IMR-90 (cell line): ENCODE data around the gene NPFF. TPM values are rescaled to one million over a fixed set of nuclear protein-coding genes. Genes with fewer than 3 reads are reported as not detected.
A peak's percentile ranks its signal among the peaks of the same experiment; 100 is the strongest.

Source experiments
- ATAC-seq: fragments of 200-7000 bp; cut with Tn5 transposase; 2 replicates; pipeline ENCODE4 v1.9.1; 2020; ENCODE audit warnings: low read depth, mild to moderate bottlenecking, moderate library complexity
- BruUV-seq: library from RNA; stranded (reverse); fragments of 400-500 nt; replicated peaks from 2 replicates; lab custom pipeline; 2021; lab: Mats Ljungman, UMichigan
- CTCF ChIA-PET: fragments of 300-600 bp; formaldehyde crosslinking; extraction: SDS; loops from one replicate; lab custom pipeline; 2021; ENCODE audit warnings: antibody characterized with exemption; lab: Yijun Ruan, JAX
- POLR2A ChIA-PET: fragments of 300-600 bp; sonication (Branson Sonifier 250); formaldehyde crosslinking; loops from one replicate; lab custom pipeline; 2022; ENCODE audit warnings: antibody characterized with exemption; ENCODE audit not compliant: unreplicated experiment; lab: Charles Lee
- DNase-seq: peaks from one replicate; pipeline ENCODE4 v3.0.0; 2013
- H2AFZ ChIP-seq: replicated peaks from 2 replicates; pipeline ENCODE3; 2013; ENCODE audit warnings: low read length, mild to moderate bottlenecking; ENCODE audit not compliant: poor library complexity
- H2AK5ac ChIP-seq: 2 replicates; pipeline ENCODE4 v1.6.1; 2013; ENCODE audit warnings: low read depth, low read length, inconsistent platforms
- H2AK9ac ChIP-seq: replicated peaks from 2 replicates; pipeline ENCODE3; 2013; ENCODE audit warnings: mild to moderate bottlenecking, low read depth, low read length, moderate library complexity; ENCODE audit not compliant: poor library complexity
- H2BK120ac ChIP-seq: 2 replicates; pipeline ENCODE4 v1.6.1; 2013; ENCODE audit warnings: low read depth, low read length, inconsistent platforms
- H2BK15ac ChIP-seq: 3 replicates; pipeline ENCODE4 v1.6.1; 2013; ENCODE audit warnings: low read depth, low read length, inconsistent platforms
- H2BK20ac ChIP-seq: 2 replicates; pipeline ENCODE4 v1.6.1; 2013; ENCODE audit warnings: low read depth, mild to moderate bottlenecking, inconsistent platforms, low read length, moderate library complexity
- H2BK5ac ChIP-seq: 2 replicates; pipeline ENCODE4 v1.6.1; 2013; ENCODE audit warnings: mild to moderate bottlenecking, low read depth, low read length, inconsistent platforms; ENCODE audit not compliant: poor library complexity, severe bottlenecking
- H3K14ac ChIP-seq: replicated peaks from 2 replicates; pipeline ENCODE4 v1.6.1; 2013; ENCODE audit warnings: low read depth, low read length, inconsistent platforms
- H3K18ac ChIP-seq: 2 replicates; pipeline ENCODE4 v1.6.1; 2013; ENCODE audit warnings: low read depth, low read length, control low read depth
- H3K23ac ChIP-seq: 2 replicates; pipeline ENCODE4 v1.6.1; 2013; ENCODE audit warnings: low read depth, low read length, inconsistent platforms
- H3K27ac ChIP-seq: 2 replicates; pipeline ENCODE4 v1.5.1; 2013; ENCODE audit warnings: mild to moderate bottlenecking, control low read depth, low read length; ENCODE audit not compliant: insufficient read depth
- H3K27me3 ChIP-seq: 2 replicates; pipeline ENCODE4 v1.6.1; 2013; ENCODE audit warnings: low read length; ENCODE audit not compliant: control insufficient read depth, insufficient read depth
- H3K36me3 ChIP-seq: 2 replicates; pipeline ENCODE4 v1.6.1; 2013; ENCODE audit warnings: low read length, mixed read lengths; ENCODE audit not compliant: control insufficient read depth, insufficient read depth
- H3K4ac ChIP-seq: 2 replicates; pipeline ENCODE4 v1.6.1; 2013; ENCODE audit warnings: low read depth, low read length, inconsistent platforms
- H3K4me1 ChIP-seq: 2 replicates; pipeline ENCODE4 v1.6.1; 2013; ENCODE audit warnings: low read length, mixed read lengths; ENCODE audit not compliant: control insufficient read depth, insufficient read depth
- H3K4me2 ChIP-seq: 2 replicates; pipeline ENCODE4 v1.6.1; 2013; ENCODE audit warnings: low read depth, mild to moderate bottlenecking, control low read depth, low read length, moderate library complexity
- H3K4me3 ChIP-seq: 2 replicates; pipeline ENCODE4 v1.5.1; 2013; ENCODE audit warnings: low read depth, mild to moderate bottlenecking, control low read depth, low read length, moderate library complexity; ENCODE audit not compliant: insufficient read depth
- H3K56ac ChIP-seq: 2 replicates; pipeline ENCODE4 v1.6.1; 2013; ENCODE audit warnings: low read length, inconsistent platforms; ENCODE audit not compliant: insufficient read depth; ENCODE audit errors: extremely low read depth
- H3K79me1 ChIP-seq, 2 experiments: 2 replicates each; pipeline ENCODE4 v1.6.1; 2013; ENCODE audit warnings: low read length in 2 of 2, inconsistent platforms in 1 of 2, low read depth in 1 of 2
- H3K9ac ChIP-seq: 2 replicates; pipeline ENCODE4 v1.6.1; 2013; ENCODE audit warnings: low read depth, low read length, control low read depth
- H3K9me1 ChIP-seq: 2 replicates; pipeline ENCODE4 v1.6.1; 2013; ENCODE audit warnings: low read length, inconsistent platforms; ENCODE audit not compliant: insufficient read depth
- H3K9me3 ChIP-seq: 2 replicates; pipeline ENCODE4 v1.6.1; 2013; ENCODE audit warnings: low read length; ENCODE audit not compliant: control insufficient read depth, insufficient read depth
- H4K20me1 ChIP-seq: 2 replicates; pipeline ENCODE4 v1.6.1; 2013; ENCODE audit warnings: low read length, inconsistent platforms; ENCODE audit not compliant: insufficient read depth
- H4K5ac ChIP-seq: 2 replicates; pipeline ENCODE4 v1.6.1; 2013; ENCODE audit warnings: mild to moderate bottlenecking, low read depth, low read length, control low read depth
- H4K8ac ChIP-seq, 2 experiments: 2 replicates each; pipeline ENCODE4 v1.6.1; 2013; ENCODE audit warnings: low read depth in 2 of 2, low read length in 2 of 2, control low read depth in 1 of 2, inconsistent platforms in 1 of 2
- H4K91ac ChIP-seq: 2 replicates; pipeline ENCODE4 v1.6.1; 2013; ENCODE audit warnings: low read depth, low read length, inconsistent platforms; ENCODE audit not compliant: insufficient read depth
- BHLHE40 ChIP-seq: fragments of 150-350 bp; IDR thresholded peaks from 2 replicates; pipeline ENCODE4 v1.6.1; 2016; ENCODE audit warnings: mild to moderate bottlenecking, low read depth, low read length
- CEBPB ChIP-seq: IDR thresholded peaks from 2 replicates; pipeline ENCODE4 v1.6.1; 2012; ENCODE audit warnings: low read depth, low read length, improper control_type of control experiment
- CHD1 ChIP-seq: IDR thresholded peaks from 2 replicates; pipeline ENCODE4 v1.6.1; 2012; ENCODE audit warnings: low read depth, low read length, improper control_type of control experiment
- FOS ChIP-seq: fragments of 150-350 bp; IDR thresholded peaks from 2 replicates; pipeline ENCODE4 v1.6.1; 2016; ENCODE audit warnings: low read depth, low read length
- MAFK ChIP-seq: IDR thresholded peaks from 2 replicates; pipeline ENCODE4 v1.6.1; 2012; ENCODE audit warnings: low read depth, low read length, improper control_type of control experiment
- MAZ ChIP-seq: IDR thresholded peaks from 2 replicates; pipeline ENCODE4 v1.6.1; 2012; ENCODE audit warnings: low read depth, mild to moderate bottlenecking, low read length, improper control_type of control experiment, moderate library complexity, borderline replicate concordance
- MXI1 ChIP-seq: IDR thresholded peaks from 2 replicates; pipeline ENCODE4 v1.6.1; 2012; ENCODE audit warnings: low read depth, mild to moderate bottlenecking, low read length, moderate library complexity, borderline replicate concordance
- NFE2L2 ChIP-seq: fragments of 150-350 bp; IDR thresholded peaks from 2 replicates; pipeline ENCODE4 v1.6.1; 2016; ENCODE audit warnings: low read depth, mild to moderate bottlenecking, low read length
- POLR2A ChIP-seq: IDR thresholded peaks from 2 replicates; pipeline ENCODE4 v1.6.1; 2012; ENCODE audit warnings: mild to moderate bottlenecking, low read depth, low read length
- RAD21 ChIP-seq: IDR thresholded peaks from 2 replicates; pipeline ENCODE4 v1.6.1; 2012; ENCODE audit warnings: low read length, improper control_type of control experiment
- RCOR1 ChIP-seq: IDR thresholded peaks from 2 replicates; pipeline ENCODE4 v1.6.1; 2012; ENCODE audit warnings: mild to moderate bottlenecking, low read length, improper control_type of control experiment; ENCODE audit not compliant: insufficient replicate concordance
- RFX5 ChIP-seq: IDR thresholded peaks from 2 replicates; pipeline ENCODE4 v1.8.0; 2012; ENCODE audit warnings: low read depth, mild to moderate bottlenecking, low read length, moderate library complexity
- SMC3 ChIP-seq: fragments of 150-350 bp; IDR thresholded peaks from 2 replicates; pipeline ENCODE4 v1.6.1; 2016; ENCODE audit warnings: low read depth, mild to moderate bottlenecking, antibody characterized with exemption, low read length, moderate library complexity
- WGBS, 2 experiments: methylation state at CpG; one replicate each; pipeline versions ENCODE4 v1.1.5 to v1.1.7; 2013; ENCODE audit warnings: missing lambda C conversion rate in 2 of 2; ENCODE audit not compliant: insufficient read length in 1 of 2; ENCODE audit errors: extremely low coverage in 2 of 2; 5-methylcytosine and 5-hydroxymethylcytosine counted together
- dilution Hi-C: fragments of 300-500 bp; cut with HindIII; formaldehyde crosslinking; loops from one replicate; pipeline ENCODE4 v1.14.3; 2018; ENCODE audit warnings: low sequenced_read_pairs; ENCODE audit not compliant: unreplicated experiment
- in situ Hi-C: fragments of 300-500 bp; cut with MboI; formaldehyde crosslinking; loops from 3 replicates; pipeline ENCODE4 v1.14.3; 2019; ENCODE audit warnings: low sequenced_read_pairs, inconsistent platforms, mixed read lengths
- intact Hi-C: fragments of 100-400 bp; cut with micrococcal nuclease; formaldehyde crosslinking; loops from 2 replicates; pipeline ENCODE4 v1.10.0; 2022
- polyA plus RNA-seq, 3 experiments: library from polyadenylated mRNA; depleted of rRNA; stranded (reverse); fragments of >200 nt; gene quantifications; 2 replicates each; pipeline ENCODE4 v1.2.3, GENCODE V29; 2012; ENCODE audit warnings: low replicate concordance in 1 of 3
- total RNA-seq: library from RNA; depleted of rRNA; stranded (reverse); fragments of >200 nt; gene quantifications from 2 replicates; pipeline ENCODE4 v1.2.3, GENCODE V29; 2012
- TF ChIP-seq, protein P1 (sequence below): fragments of 150-350 bp; IDR thresholded peaks from 2 replicates; pipeline ENCODE4 v1.6.1; 2016; ENCODE audit warnings: low read depth, mild to moderate bottlenecking, low read length, moderate library complexity, borderline replicate concordance
- TF ChIP-seq, protein P2 (sequence below): fragments of 150-350 bp; IDR thresholded peaks from 2 replicates; pipeline ENCODE4 v1.6.1; 2017; ENCODE audit warnings: mild to moderate bottlenecking, antibody characterized with exemption, low read length, low read depth
- TF ChIP-seq, protein P3 (sequence below): conservative IDR thresholded peaks from 2 replicates; pipeline ENCODE4 v1.5.1; 2012; ENCODE audit warnings: mild to moderate bottlenecking, low read depth, low read length, improper control_type of control experiment

NPFF gene
- total and polyA plus RNA-seq, 2 of the 4 experiments (the other 2 are of a cell fraction): not detected

DNA sequence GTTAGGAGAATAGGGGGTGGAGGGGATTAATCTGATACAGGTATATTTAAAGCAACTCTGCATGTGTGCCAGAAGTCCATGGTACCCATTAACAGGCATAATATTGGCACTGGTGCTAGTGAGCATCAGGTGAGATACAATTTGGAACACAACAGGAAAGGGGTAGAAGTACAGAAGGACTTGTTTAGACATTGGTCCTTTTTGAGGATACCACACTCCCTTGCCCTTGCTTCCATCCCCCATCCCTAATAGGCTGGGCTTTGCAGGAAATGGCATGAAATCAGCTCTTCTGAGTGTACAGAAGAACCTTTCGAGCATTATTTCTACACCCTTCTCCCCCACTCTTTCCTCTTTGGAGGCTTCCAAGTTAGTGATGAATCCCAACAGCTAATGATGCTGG, 39.0 kb downstream of the NPFF start:
- CTCF ChIA-PET: interaction anchor here (0.6 kb wide), 1 partner anchor 11 kb away, joined by 3 read pairs; no protein-coding TSS in a partner anchor

More for the DNA sequence above, 39.0 kb downstream of the NPFF start:
- Histone ChIP-seq H3K18ac (no peak overlapping the region), H3K36me3 (peaks cover 84% of the 10 kb centered on the region), H3K27ac (no peak overlapping the region), H4K5ac (no peak overlapping the region), H3K9me1 (no peaks in the 10 kb centered on the region; the same call in 1 of the 2 replicates), H3K9ac (no peak overlapping the region), H3K79me1 (peaks cover 40 to 73% of the 10 kb centered on the region in 2 experiments), H4K8ac (no peak overlapping the region), H4K20me1 (peaks cover 82% of the 10 kb centered on the region), H3K4ac (no peak overlapping the region), H2AK5ac (no peak overlapping the region), H3K27me3 (no peaks in the 10 kb centered on the region), H3K23ac (no peak overlapping the region), H2AFZ (no peak overlapping the region), H4K91ac (no peak overlapping the region), H3K4me3 (no peak overlapping the region), H3K9me3 (no peaks in the 10 kb centered on the region), H2BK120ac (no peak overlapping the region), H2BK5ac (no peak overlapping the region), H2BK15ac (no peak overlapping the region), H3K4me2 (no peak overlapping the region), H3K4me1 (peaks cover 5% of the 10 kb centered on the region; the same call in 1 of the 2 replicates), H2BK20ac (no peak overlapping the region), H2AK9ac (no peak overlapping the region), H3K14ac (no peak overlapping the region), H3K56ac (no peak overlapping the region)
- POLR2A ChIA-PET: no interaction called here
- dilution Hi-C loops (no loop called here), intact Hi-C loops (no loop called here), in situ Hi-C loops (no loop called here)
- no CpG with 5 or more reads among the region's 1 CpG for WGBS, 2 experiments
- DNase-seq (no peak), ATAC-seq (no peak)
- TF ChIP-seq FOS: no peak
- no peak for TF ChIP-seq MAFK
- TF ChIP-seq CEBPB: no peak
- no peak for TF ChIP-seq NFE2L2
- no peak for TF ChIP-seq CHD1
- TF ChIP-seq POLR2A: no peak
- TF ChIP-seq, protein P1, sequence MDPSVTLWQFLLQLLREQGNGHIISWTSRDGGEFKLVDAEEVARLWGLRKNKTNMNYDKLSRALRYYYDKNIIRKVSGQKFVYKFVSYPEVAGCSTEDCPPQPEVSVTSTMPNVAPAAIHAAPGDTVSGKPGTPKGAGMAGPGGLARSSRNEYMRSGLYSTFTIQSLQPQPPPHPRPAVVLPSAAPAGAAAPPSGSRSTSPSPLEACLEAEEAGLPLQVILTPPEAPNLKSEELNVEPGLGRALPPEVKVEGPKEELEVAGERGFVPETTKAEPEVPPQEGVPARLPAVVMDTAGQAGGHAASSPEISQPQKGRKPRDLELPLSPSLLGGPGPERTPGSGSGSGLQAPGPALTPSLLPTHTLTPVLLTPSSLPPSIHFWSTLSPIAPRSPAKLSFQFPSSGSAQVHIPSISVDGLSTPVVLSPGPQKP: no peak
- no peak for TF ChIP-seq BHLHE40
- no peak for TF ChIP-seq RAD21
- TF ChIP-seq RFX5: no peak
- TF ChIP-seq, protein P2, sequence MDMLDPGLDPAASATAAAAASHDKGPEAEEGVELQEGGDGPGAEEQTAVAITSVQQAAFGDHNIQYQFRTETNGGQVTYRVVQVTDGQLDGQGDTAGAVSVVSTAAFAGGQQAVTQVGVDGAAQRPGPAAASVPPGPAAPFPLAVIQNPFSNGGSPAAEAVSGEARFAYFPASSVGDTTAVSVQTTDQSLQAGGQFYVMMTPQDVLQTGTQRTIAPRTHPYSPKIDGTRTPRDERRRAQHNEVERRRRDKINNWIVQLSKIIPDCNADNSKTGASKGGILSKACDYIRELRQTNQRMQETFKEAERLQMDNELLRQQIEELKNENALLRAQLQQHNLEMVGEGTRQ: no peak
- TF ChIP-seq MAZ: no peak
- TF ChIP-seq MXI1: no peak
- TF ChIP-seq, protein P3, sequence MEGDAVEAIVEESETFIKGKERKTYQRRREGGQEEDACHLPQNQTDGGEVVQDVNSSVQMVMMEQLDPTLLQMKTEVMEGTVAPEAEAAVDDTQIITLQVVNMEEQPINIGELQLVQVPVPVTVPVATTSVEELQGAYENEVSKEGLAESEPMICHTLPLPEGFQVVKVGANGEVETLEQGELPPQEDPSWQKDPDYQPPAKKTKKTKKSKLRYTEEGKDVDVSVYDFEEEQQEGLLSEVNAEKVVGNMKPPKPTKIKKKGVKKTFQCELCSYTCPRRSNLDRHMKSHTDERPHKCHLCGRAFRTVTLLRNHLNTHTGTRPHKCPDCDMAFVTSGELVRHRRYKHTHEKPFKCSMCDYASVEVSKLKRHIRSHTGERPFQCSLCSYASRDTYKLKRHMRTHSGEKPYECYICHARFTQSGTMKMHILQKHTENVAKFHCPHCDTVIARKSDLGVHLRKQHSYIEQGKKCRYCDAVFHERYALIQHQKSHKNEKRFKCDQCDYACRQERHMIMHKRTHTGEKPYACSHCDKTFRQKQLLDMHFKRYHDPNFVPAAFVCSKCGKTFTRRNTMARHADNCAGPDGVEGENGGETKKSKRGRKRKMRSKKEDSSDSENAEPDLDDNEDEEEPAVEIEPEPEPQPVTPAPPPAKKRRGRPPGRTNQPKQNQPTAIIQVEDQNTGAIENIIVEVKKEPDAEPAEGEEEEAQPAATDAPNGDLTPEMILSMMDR: no peak
- TF ChIP-seq RCOR1: no peak
- TF ChIP-seq SMC3: no peak
- TSS peak; percentile 49 for BruUV-seq
